ENCODE data around the gene TYR. TPM values are rescaled to one million over a fixed set of nuclear protein-coding genes. Genes with fewer than 3 reads are reported as not detected.

The TYR gene
- total RNA-seq, 2 experiments from 2014 or later, result not detected

DNA sequence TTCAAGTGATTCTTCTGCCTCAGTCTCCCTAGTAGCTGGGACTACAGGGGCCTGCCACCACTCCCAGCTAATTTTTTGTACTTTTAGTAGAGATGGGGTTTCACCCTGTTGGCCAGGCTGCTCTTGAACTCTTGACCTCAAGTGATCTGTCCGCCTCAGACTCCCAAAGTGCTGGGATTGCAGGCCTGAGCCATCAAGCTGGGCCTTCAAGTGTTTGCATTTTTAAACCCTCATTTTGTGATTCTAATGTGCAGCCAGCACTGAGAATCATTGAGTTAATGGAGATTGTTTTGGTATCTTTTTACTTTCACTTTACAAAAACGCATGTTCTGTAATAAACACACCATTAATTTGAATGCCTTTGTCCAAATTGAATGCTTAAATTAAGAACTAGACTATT lies 3.4 kb downstream of the TYR start:
- TF ChIP-seq EZH2phosphoT487 (IDR thresholded peaks at IDR 0.05; ENCODE audit: borderline replicate concordance, low read depth, low read length) (no peak), CTCF (conservative IDR thresholded peaks at IDR 0.05; ENCODE audit: low read length) (no peak)
- intact Hi-C loops (cut with micrococcal nuclease; ENCODE audit: unreplicated experiment), result no loop called here
- H3K27ac ChIP-seq (ENCODE audit: low read depth, low read length, poor library complexity, severe bottlenecking), result no peak overlapping the region
- H3K36me3 ChIP-seq (ENCODE audit: insufficient read depth, low read length), result no peaks in the 10 kb centered on the region
- DNase-seq (ENCODE audit: low spot score), result no peak
- no peaks in the 10 kb centered on the region for H3K79me2 ChIP-seq (ENCODE audit: insufficient read depth, low read depth, low read length)
- BruUV-seq (replicated peaks), result no TSS peak
- H3K4me3 ChIP-seq (ENCODE audit: low read depth, low read length, poor library complexity, severe bottlenecking), result no peak overlapping the region
- H3K4me2 ChIP-seq (ENCODE audit: low read length), result no peak overlapping the region
- H3K4me1 ChIP-seq (ENCODE audit: insufficient read depth, low read length, poor library complexity, severe bottlenecking), result no peaks in the 10 kb centered on the region
- H3K9me3 ChIP-seq (ENCODE audit: low read length), result no peaks in the 10 kb centered on the region
- POLR2A ChIA-PET, result no interaction called here
- no peaks in the 10 kb centered on the region for H3K9me2 ChIP-seq (ENCODE audit: insufficient read depth, low read length)
- no peak overlapping the region for H2AFZ ChIP-seq (ENCODE audit: low read length)
- H4K20me1 ChIP-seq (ENCODE audit: insufficient read depth, low read length), result no peaks in the 10 kb centered on the region
- CTCF ChIA-PET (ENCODE audit: unreplicated experiment), result no interaction called here

- ChIA-PET CTCF (ENCODE audit: unreplicated experiment) (no interaction called here), POLR2A (interaction anchor here (0.6 kb wide), 1 partner anchor 949 kb away, joined by 3 read pairs; no protein-coding TSS in a partner anchor)
- no peak overlapping the region for H3K4me2 ChIP-seq (ENCODE audit: low read length)
- no peaks in the 10 kb centered on the region for H3K4me1 ChIP-seq (ENCODE audit: insufficient read depth, low read length, poor library complexity, severe bottlenecking)
- H3K9me2 ChIP-seq (ENCODE audit: insufficient read depth, low read length), result no peaks in the 10 kb centered on the region
- no peaks in the 10 kb centered on the region for H3K9me3 ChIP-seq (ENCODE audit: low read length)
- DNase-seq (ENCODE audit: low spot score), result no peak
- no peaks in the 10 kb centered on the region for H4K20me1 ChIP-seq (ENCODE audit: insufficient read depth, low read length)
- TF ChIP-seq CTCF (conservative IDR thresholded peaks at IDR 0.05; ENCODE audit: low read length) (no peak), EZH2phosphoT487 (IDR thresholded peaks at IDR 0.05; ENCODE audit: borderline replicate concordance, low read depth, low read length) (no peak)
- intact Hi-C loops (cut with micrococcal nuclease; ENCODE audit: unreplicated experiment), result no loop called here
- H3K36me3 ChIP-seq (ENCODE audit: insufficient read depth, low read length), result no peaks in the 10 kb centered on the region
- no peak overlapping the region for H3K4me3 ChIP-seq (ENCODE audit: low read depth, low read length, poor library complexity, severe bottlenecking)
- no peak overlapping the region for H2AFZ ChIP-seq (ENCODE audit: low read length)
- no peak overlapping the region for H3K27ac ChIP-seq (ENCODE audit: low read depth, low read length, poor library complexity, severe bottlenecking)
- H3K79me2 ChIP-seq (ENCODE audit: insufficient read depth, low read depth, low read length), result no peaks in the 10 kb centered on the region
- no TSS peak for BruUV-seq (replicated peaks)
Observed at GRCh38 chr11:89182773-89183518, 5.3 kb downstream of the TYR start.

- ChIA-PET CTCF (ENCODE audit: unreplicated experiment) (no interaction called here), POLR2A (interaction anchor here (0.6 kb wide), 1 partner anchor 25 kb away, joined by 3 read pairs; no protein-coding TSS in a partner anchor)
- intact Hi-C loops (cut with micrococcal nuclease; ENCODE audit: unreplicated experiment), result no loop called here
- no peaks in the 10 kb centered on the region for H3K79me2 ChIP-seq (ENCODE audit: insufficient read depth, low read depth, low read length)
- H2AFZ ChIP-seq (ENCODE audit: low read length), result no peak overlapping the region
- no TSS peak for BruUV-seq (replicated peaks)
- no peaks in the 10 kb centered on the region for H3K9me2 ChIP-seq (ENCODE audit: insufficient read depth, low read length)
- H3K36me3 ChIP-seq (ENCODE audit: insufficient read depth, low read length), result no peaks in the 10 kb centered on the region
- no peak overlapping the region for H3K4me3 ChIP-seq (ENCODE audit: low read depth, low read length, poor library complexity, severe bottlenecking)
- TF ChIP-seq CTCF (conservative IDR thresholded peaks at IDR 0.05; ENCODE audit: low read length), result no peak
- no peak for TF ChIP-seq EZH2phosphoT487 (IDR thresholded peaks at IDR 0.05; ENCODE audit: borderline replicate concordance, low read depth, low read length)
- no peak overlapping the region for H3K27ac ChIP-seq (ENCODE audit: low read depth, low read length, poor library complexity, severe bottlenecking)
- H4K20me1 ChIP-seq (ENCODE audit: insufficient read depth, low read length), result no peaks in the 10 kb centered on the region
- H3K9me3 ChIP-seq (ENCODE audit: low read length), result no peaks in the 10 kb centered on the region
- no peak overlapping the region for H3K4me2 ChIP-seq (ENCODE audit: low read length)
- no peaks in the 10 kb centered on the region for H3K4me1 ChIP-seq (ENCODE audit: insufficient read depth, low read length, poor library complexity, severe bottlenecking)
- DNase-seq (ENCODE audit: low spot score), result no peak
Observed at GRCh38 chr11:89184021-89184420, 6.3 kb downstream of the TYR start.

Data from OCI-LY7 (cell line).